Tongue (tissue), 2 donors: ENCODE results near the gene CREG1. TPM values are rescaled to one million over a fixed set of nuclear protein-coding genes. Genes with fewer than 3 reads are reported as not detected.

Experiments
- DNase-seq: peaks from one replicate; pipeline ENCODE4 v3.0.0-alpha.2; 2015
- total RNA-seq: library from RNA; depleted of rRNA; stranded (reverse); fragments of >200 nt; gene quantifications from one replicate; pipeline ENCODE4 v1.2.3, GENCODE V29; 2014

The CREG1 gene
- total RNA-seq, 1 donor from 2014 or later: 47.0 TPM

DNA sequence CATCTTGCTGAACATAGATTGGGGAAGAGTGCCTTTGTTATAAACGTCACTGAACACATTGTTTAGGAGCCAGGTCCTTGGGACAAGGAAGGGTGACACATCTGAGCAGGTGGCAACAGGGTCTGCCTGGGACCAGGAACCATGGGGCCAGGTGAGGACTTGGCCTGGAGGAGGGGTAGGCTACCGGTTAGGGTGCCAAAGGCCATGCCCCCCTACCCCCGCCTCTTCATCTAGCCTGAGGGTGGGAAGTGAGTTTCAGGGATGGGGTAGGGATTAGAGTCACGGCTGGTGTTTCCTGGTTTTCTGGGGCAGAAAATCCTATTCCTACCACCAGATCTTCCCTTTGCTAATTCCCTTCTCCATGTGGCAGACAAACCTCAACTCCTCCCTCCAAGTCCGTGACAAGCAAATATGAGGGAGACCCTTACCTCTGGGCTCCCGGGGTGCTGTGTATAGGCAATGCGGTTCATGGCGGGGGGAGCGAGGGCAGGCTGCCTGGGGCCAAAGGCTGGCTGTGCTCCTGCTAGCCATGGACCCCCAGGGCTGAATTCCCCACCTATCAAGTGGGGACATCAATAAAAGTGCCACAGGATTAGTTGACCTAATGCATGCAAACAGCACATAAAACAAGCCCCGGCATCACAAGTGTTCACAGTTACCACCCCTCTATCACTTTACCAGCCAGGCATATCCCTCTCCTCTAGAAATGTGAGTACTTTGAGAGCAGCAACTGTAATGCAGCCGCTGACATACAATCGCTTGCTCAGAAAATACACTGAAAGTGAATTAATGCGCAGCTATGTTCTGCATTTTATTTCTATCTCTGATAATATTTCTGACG lies 49.7 kb downstream of the CREG1 start:
- no peak for DNase-seq

DNA sequence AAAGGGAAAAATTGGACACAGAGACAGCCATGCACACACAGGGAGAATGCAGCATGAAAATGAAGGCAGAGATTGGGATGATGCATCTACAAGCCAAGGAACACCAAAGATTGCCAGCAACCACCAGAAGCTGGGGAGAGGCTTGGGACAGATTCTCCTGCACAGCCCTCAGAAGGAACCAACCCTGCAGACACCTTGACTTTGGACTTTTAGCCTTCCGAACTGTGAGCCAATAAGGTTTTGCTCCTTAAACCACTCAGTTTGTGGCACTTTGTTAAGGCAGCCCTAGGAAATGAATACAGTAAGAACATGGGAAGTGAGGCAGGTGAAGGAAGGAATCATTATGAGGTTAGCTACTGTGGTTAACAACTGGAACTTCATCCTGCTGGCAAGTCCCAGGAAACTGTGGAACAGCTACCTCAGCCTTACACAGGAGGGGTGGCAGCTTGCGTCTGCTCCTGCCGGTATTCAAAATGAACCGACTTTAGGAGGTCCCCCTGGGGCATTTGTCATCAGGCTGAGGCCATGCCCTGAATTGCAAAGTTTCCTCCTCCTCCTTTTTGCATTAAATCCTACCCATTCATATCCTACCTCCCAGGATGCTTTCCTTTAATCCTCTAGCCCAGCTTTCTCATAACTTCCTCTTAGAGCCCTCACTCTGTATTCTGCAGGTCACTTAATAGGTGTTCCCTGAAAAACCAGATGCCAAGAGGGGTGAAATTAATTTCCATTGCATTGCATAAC lies 50.7 kb downstream of the CREG1 start:
- no peak for DNase-seq

DNA sequence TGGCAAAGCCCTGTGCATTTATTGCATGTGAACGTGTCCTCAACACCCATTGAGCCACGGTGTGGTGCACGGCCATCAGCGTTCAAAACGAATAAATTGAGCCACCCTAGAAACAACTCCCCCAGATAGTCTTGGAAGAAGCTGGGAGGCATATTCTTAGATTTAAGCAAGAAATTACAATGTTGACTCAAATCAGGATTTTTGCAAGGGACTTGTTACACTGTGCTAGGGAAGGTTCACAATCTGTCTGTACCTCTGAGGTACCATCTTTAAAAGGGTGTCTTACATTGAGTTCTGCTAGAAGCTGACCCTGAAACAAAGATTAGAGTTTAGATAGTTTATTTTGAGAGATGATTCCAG lies 51.4 kb downstream of the CREG1 start:
- no peak for DNase-seq

DNA sequence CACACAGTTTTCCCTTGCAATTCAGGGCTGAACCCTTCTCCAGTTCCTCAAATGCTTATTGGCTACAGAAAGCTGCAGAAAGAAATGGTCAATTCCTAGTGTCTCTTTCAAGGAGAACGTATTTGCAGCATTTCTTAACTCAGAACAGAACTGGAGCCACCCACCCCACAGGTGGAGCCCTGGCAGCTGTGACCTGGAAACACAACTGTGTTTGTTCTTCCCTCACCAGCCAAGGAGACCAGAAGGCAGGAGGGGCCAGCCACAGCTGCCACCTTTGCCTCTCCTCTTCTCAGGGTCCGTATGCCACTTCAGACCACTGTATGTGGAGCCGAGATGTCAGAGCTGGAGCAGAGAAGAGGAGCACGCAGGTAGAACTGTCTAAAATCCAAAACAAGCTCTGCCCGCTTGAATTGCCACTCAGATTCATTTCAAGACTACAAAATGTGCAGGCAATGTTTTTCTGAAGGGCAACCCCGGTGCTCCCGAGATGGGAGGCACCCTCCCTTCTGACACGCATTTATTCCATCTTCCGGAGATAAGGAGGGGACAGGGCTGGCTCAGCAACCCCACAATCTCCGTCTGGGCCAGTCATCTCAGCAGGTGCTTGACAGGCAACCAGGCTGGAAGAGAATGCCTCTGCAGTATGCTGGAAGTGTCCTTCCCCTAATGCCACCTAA lies 51.9 kb downstream of the CREG1 start:
- no peak for DNase-seq

DNA sequence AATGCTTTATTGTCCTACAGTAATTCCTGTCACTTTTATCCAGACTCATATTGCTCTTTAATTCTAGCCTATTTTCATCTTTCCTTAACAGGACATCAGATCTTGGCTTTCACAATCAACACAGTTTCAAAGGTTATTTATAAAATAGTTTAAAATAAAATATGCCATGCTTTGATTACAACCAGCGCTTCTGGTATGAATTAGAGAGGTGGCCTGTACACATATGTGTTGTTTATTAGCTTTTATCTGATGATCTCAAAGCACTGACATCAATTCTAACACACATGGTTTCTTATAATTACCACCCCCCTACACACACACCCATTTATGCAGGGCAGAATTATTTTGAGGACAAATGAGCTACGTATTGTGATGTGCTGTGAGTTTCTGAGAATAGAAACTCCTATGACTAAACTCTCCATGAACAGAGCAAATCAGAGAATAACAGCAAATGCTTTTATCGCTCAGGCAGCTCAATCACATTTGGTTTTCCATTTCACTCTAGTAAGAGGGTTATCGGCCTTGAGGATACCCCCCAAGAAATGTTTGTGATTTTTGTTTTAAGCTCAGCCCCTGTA lies 53.2 kb downstream of the CREG1 start:
- DNase-seq: no peak

DNA sequence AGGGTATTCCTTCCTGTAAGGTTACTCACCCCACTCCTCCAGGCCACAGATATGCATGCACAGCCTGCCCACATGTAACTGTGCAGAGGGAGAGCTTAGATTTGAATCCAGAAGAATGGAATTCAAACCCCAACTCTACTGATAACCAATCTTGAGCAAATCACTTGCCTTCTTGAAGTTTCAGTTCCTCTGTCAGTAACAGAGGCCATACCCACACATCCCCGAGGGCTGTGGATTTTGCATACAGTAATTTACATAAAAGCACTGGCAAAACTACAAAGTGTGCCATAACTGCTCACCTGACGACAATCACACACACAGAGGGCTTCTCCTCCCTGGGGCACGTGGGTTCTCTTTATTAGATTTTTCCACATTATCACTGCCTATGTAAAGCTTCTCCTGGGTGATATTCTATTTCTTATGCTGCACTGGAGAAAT lies 53.9 kb downstream of the CREG1 start:
- no peak for DNase-seq

DNA sequence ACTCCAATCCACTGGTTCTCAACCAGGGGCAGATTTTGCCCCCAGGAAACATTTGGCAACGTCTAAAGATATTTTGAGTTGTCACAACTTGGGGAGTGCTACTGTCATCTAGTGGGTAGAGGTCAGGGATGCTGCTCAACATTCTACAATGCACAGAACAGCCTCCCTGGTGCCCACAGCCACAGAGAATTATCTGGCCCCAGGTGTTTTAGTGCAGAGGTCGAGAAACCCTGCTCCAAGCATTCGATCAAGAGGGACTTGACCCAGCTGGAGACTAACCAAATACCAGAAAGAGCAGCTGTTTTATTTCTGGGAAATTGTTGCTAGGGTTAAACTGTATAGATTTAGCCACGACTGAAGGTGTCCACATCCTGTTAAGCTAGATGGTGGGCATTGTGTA lies 54.5 kb downstream of the CREG1 start:
- no peak for DNase-seq

DNA sequence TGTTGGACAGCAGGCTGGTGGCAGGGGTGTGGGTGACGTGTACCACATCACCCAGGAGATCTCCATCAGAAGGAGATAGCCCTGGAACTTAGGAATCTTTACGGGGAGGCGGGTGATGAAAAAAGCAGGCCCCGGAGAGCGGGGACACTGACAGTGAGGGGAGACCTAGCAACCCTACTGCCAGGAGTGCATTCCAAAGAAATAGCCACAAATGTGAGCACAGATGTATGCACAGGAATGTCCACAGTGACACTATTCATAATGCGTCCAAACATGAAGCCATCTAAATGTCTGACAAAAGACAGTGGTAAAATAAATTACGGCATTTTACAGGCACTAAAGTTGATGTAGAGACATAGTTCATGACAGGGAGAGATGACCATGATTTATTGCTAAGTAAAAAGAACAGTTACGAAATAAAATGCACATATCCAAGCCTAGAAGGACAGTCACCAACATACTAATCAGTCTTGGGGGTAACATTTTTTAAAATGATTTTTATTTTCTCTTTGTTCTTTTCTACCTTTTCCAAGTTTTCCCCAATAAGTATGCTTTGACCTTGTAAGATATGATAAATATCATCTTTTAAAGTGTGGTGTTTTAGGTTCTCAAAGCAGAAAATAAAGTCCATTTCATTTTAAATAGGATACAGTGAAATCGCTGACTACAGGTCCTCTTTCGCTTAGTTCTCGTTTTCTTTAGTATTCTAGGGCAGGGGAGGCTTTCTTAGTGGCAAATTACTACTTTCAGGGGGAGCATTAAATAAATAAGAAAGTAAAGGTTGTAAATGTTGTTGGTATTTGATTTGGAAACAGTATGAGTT lies 56.6 kb downstream of the CREG1 start:
- no peak for DNase-seq

DNA sequence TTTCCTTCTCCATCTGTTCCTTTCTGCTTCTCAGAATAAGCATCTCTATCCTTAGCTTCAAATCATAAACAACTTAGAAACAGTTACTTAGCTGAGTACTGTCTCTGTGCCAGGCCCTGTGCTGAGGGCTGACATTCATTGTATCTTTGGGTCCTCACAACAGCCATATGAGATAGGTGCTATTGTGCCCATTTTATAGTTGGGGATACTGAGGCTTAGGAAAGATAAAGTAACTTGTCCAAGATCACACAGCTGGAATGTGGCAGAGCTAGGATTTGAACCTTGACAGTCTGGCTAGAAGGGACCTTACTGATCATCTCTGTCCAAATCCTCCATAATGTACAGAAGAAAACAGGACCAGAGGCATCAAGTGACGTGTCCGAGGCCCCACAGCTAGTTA lies 60.2 kb downstream of the CREG1 start:
- DNase-seq: no peak

DNA sequence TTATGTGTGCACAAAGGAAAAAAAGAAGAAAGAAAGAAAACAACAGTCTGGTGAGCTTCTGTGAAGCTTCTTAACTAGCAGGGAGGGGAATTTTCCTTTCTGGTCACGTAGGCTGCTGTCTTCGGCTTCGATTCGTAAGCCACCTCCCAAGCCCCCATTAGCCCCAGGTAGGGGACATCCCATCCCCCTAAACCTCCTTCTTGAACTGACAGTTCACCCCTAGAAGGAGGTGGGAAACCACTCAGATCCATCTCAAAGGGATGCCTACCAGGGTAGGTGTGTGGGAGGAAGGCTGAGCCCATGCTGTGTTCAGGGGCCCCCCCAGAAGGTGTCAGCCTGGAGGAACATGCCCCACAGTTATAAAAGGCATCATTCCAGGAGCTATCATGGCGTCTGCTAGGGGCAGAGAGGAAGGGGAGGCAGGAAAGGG lies 61.1 kb downstream of the CREG1 start:
- DNase-seq: no peak

DNA sequence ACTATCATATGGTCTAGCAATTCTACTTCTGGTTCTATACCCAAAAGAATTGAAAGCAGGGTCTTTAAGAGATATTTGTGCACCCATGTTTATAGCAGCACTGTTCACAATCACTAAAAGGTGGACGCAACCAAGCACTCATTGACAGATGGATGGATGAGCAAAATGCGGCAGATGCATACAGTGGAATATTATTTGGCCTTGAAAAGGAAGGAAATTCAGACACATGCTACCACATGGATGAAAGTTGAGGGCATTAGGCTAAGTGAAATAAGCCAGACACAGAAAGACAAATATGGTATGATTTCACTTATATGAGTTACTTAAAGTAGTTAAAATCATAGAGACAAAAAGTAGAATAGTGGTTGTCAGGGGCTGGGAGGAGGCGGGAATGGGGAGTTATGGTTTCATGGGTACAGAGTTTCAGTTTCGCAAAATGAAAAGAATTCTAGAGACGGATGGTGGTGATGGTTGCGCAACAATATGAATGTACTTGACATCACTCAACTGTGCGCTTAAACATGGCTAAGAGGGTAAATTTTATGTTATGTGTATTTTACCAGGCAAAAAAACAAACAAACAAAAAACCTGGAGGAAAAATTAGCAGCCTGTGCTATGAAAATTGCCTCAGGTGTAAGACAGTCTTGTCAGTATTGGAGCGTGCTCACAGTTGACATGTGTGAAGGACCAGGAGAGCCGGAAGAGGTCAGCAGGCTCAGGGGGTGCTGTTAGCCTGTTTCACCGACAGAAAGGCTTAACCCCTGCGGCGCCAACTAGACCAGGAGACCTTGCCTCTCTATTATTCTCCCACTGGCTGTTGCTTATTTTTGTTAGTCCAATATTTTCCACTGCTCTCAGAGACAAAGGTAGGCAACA lies 61.7 kb downstream of the CREG1 start:
- DNase-seq: no peak

Other genes starting within 250 kb of the CREG1 start
- gene CD247, start 35.2 kb downstream of the CREG1 start, total RNA-seq: 0.41 TPM
- gene RCSD1, start 76.5 kb upstream of the CREG1 start, total RNA-seq: 141 TPM
- gene MPZL1, start 168.2 kb upstream of the CREG1 start, total RNA-seq: 99.8 TPM